ENCODE data around the gene CES2.
A peak's percentile ranks its signal among the peaks of the same experiment; 100 is the strongest.

CES2 gene

DNA sequence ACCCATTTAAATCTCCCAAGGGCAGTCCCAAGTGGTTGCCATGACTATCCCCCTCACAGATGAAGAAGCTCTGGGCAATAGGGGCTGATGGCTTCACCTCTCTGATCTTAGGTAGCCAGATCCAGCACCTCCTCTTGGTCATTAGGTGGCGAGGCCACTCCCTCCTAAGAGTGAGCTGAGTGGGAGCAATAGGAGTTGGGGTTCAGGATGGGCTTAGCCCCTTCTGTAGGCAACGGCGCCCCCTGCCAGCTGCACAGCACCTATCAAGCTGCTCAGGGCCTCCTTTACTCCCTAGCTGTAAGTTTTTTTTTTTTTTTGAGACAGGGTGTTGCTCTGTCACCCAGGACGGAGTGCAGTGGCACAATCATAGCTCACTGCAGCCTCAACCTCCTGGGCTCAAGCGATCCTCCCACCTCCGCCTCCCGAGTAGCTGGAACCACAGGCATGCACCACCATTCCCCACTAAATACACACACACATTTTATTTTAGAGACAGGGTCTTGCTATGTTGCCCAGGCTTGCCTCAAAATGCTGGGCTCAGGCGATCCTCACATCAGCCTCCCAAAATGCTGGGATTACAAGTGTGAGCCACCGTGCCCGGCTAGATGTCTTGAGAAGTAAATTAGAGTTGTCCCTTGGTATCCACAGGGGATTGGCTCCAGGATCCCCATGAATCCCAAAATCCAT, 6.5 kb upstream of the CES2 start:
- Histone ChIP-seq H3K4me1 (ENCODE audit: low read depth, poor library complexity, severe bottlenecking) (peaks cover 55% of the 10 kb centered on the region), H2AFZ (ENCODE audit: low read depth) (no peak overlapping the region), H3K36me3 (ENCODE audit: insufficient read depth) (no peaks in the 10 kb centered on the region), H3K79me2 (ENCODE audit: insufficient read depth, low read depth) (peaks cover 13% of the 10 kb centered on the region), H3K9ac (no peak overlapping the region), H3K4me3 (IDR thresholded peaks at IDR 0.05; ENCODE audit: insufficient read depth, low read depth, low read length) (no peak overlapping the region), H4K20me1 (ENCODE audit: insufficient read depth) (no peaks in the 10 kb centered on the region), H3K27ac (peak overlapping the region; percentile 69; the same call in 1 of the 2 replicates), H3K27me3 (ENCODE audit: insufficient read depth, low read depth) (0 out of 2 replicates have a peak, but pooled peaks cover 5% of the 10 kb centered on the region), H3K4me2 (no peak overlapping the region)
- TF ChIP-seq, protein P1, sequence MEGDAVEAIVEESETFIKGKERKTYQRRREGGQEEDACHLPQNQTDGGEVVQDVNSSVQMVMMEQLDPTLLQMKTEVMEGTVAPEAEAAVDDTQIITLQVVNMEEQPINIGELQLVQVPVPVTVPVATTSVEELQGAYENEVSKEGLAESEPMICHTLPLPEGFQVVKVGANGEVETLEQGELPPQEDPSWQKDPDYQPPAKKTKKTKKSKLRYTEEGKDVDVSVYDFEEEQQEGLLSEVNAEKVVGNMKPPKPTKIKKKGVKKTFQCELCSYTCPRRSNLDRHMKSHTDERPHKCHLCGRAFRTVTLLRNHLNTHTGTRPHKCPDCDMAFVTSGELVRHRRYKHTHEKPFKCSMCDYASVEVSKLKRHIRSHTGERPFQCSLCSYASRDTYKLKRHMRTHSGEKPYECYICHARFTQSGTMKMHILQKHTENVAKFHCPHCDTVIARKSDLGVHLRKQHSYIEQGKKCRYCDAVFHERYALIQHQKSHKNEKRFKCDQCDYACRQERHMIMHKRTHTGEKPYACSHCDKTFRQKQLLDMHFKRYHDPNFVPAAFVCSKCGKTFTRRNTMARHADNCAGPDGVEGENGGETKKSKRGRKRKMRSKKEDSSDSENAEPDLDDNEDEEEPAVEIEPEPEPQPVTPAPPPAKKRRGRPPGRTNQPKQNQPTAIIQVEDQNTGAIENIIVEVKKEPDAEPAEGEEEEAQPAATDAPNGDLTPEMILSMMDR (conservative IDR thresholded peaks at IDR 0.05; ENCODE audit: low read depth, low read length), result peak; percentile 70

DNA sequence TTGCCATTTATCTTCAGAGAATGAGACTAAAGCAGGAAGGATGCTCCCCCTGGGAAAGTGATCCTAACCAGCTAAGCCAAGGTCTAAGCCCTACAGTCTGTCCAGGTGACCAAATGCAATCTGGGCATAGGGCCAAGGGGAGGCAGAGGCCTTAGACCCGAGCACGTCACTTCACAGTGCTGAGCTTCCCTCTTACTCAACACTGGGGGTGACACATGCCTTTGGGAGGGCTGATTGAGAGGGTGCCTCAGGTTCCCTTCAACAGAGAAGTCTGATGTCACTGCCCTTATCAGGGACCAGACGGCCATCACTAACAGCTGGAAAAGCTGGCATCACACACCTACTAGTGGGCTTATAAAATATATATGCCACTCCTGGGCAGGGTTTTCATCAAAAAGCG, 5.1 kb upstream of the CES2 start:
- Histone ChIP-seq H3K4me2 (no peak overlapping the region), H3K27ac (no peak overlapping the region)

DNA sequence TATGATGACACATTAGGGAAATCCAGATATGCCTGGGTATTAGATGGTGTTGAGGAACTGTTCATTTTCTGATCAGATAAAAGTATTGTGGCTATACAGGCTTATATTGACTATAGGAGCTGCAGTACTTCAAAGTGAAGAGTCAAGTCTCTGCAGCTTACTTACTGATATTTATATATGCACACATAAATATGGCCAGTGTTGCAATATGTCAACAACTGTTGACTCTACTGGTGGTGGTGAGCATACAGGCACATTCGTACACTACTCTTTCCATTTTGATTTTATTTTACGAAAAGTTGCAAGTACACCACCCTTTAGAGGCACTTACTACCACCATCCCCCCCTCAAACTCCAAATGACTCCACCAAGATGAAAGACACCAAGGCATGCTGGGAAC, 3.7 kb upstream of the CES2 start:
- Histone ChIP-seq H3K4me3 (IDR thresholded peaks at IDR 0.05; ENCODE audit: insufficient read depth, low read depth, low read length) (no peak overlapping the region), H3K9ac (no peak overlapping the region), H3K79me2 (ENCODE audit: insufficient read depth, low read depth) (peaks cover 22% of the 10 kb centered on the region), H3K27ac (no peak overlapping the region), H2AFZ (ENCODE audit: low read depth) (no peak overlapping the region), H3K36me3 (ENCODE audit: insufficient read depth) (no peaks in the 10 kb centered on the region), H3K4me1 (ENCODE audit: low read depth, poor library complexity, severe bottlenecking) (peaks cover 54% of the 10 kb centered on the region), H3K4me2 (no peak overlapping the region), H3K27me3 (ENCODE audit: insufficient read depth, low read depth) (no peaks in the 10 kb centered on the region), H4K20me1 (ENCODE audit: insufficient read depth) (no peaks in the 10 kb centered on the region)
- TF ChIP-seq, protein P1 (conservative IDR thresholded peaks at IDR 0.05; ENCODE audit: low read depth, low read length), result no peak

More for the DNA sequence above, 5.1 kb upstream of the CES2 start:
- Histone ChIP-seq H3K9ac (no peak overlapping the region), H3K27me3 (ENCODE audit: insufficient read depth, low read depth) (0 out of 2 replicates have a peak, but pooled peaks cover 4% of the 10 kb centered on the region), H3K36me3 (ENCODE audit: insufficient read depth) (no peaks in the 10 kb centered on the region), H3K79me2 (ENCODE audit: insufficient read depth, low read depth) (peaks cover 18% of the 10 kb centered on the region), H2AFZ (ENCODE audit: low read depth) (no peak overlapping the region), H4K20me1 (ENCODE audit: insufficient read depth) (no peaks in the 10 kb centered on the region), H3K4me3 (IDR thresholded peaks at IDR 0.05; ENCODE audit: insufficient read depth, low read depth, low read length) (no peak overlapping the region), H3K4me1 (ENCODE audit: low read depth, poor library complexity, severe bottlenecking) (peaks cover 56% of the 10 kb centered on the region)
- TF ChIP-seq, protein P1 (conservative IDR thresholded peaks at IDR 0.05; ENCODE audit: low read depth, low read length), result no peak

DNA sequence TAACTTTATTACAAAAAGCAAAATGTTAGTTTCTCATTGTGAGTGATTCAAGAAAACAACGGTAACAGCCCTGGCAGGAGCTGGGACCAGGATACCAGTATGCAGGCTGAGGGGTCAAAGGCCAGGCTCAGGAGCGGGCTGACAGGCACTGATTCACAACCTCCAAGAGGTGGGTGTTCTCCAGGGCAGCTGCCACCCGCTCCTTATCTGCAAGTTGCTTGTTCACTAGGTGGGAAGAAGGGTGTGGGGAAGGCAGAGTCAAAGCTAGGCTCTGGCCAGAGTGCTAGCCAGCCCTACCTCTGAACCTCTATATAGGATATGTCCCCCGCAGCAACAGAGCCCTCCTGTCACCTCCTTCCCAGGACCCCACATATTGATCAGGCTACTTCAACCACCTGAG, 3.2 kb upstream of the CES2 start:
- Histone ChIP-seq H3K4me1 (ENCODE audit: low read depth, poor library complexity, severe bottlenecking) (peaks cover 50% of the 10 kb centered on the region), H3K27ac (no peak overlapping the region), H3K27me3 (ENCODE audit: insufficient read depth, low read depth) (no peaks in the 10 kb centered on the region), H3K79me2 (ENCODE audit: insufficient read depth, low read depth) (peaks cover 22% of the 10 kb centered on the region), H3K9ac (no peak overlapping the region), H3K36me3 (ENCODE audit: insufficient read depth) (no peaks in the 10 kb centered on the region), H4K20me1 (ENCODE audit: insufficient read depth) (no peaks in the 10 kb centered on the region), H2AFZ (ENCODE audit: low read depth) (no peak overlapping the region), H3K4me3 (IDR thresholded peaks at IDR 0.05; ENCODE audit: insufficient read depth, low read depth, low read length) (no peak overlapping the region), H3K4me2 (no peak overlapping the region)
- TF ChIP-seq, protein P1 (conservative IDR thresholded peaks at IDR 0.05; ENCODE audit: low read depth, low read length), result no peak

Data from KMS-11 (cell line).